Endothelial cell of umbilical vein (primary cell): ENCODE measurements around the gene PHOSPHO1. TPM values are rescaled to one million over a fixed set of nuclear protein-coding genes. Genes with fewer than 3 reads are reported as not detected.

Source experiments
- BruUV-seq: library from RNA; stranded (reverse); fragments of 400-500 nt; replicated peaks from 2 replicates; lab custom pipeline; 2021; lab: Mats Ljungman, UMichigan
- CTCF ChIA-PET: fragments of 300-600, 350-600 bp; sonication (Branson Sonifier 250); formaldehyde crosslinking; loops from one replicate; lab custom pipeline; 2021; ENCODE audit warnings: antibody characterized with exemption, inconsistent platforms; lab: Charles Lee
- POLR2A ChIA-PET: fragments of 300-600, 350-600 bp; sonication (Branson Sonifier 250); formaldehyde crosslinking; loops from one replicate; lab custom pipeline; 2021; ENCODE audit warnings: antibody characterized with exemption, inconsistent platforms; lab: Charles Lee
- DNase-seq: peaks from one replicate; pipeline ENCODE4 v3.0.0-alpha.2; 2011; ENCODE audit warnings: low read depth, low spot score
- FAIRE-seq: peaks from 2 replicates; lab custom pipeline; 2011; peaks lifted over from hg19 to GRCh38; lab: Jason Lieb, UNC
- H2AFZ ChIP-seq: 2 replicates; pipeline ENCODE4 v1.6.0; 2012; ENCODE audit warnings: low read depth, low read length, control low read depth, inconsistent platforms
- H3K27ac ChIP-seq: 2 replicates; pipeline ENCODE4 v1.5.1; 2011; ENCODE audit warnings: low read depth, mild to moderate bottlenecking, control low read depth, low read length, moderate library complexity; ENCODE audit not compliant: insufficient read depth
- H3K27me3 ChIP-seq, 2 experiments: 2 replicates each; pipeline versions ENCODE4 v1.6.0 to v1.6.1; 2011; ENCODE audit warnings: low read length in 2 of 2, mixed read lengths in 1 of 2; ENCODE audit not compliant: control insufficient read depth in 2 of 2, insufficient read depth in 2 of 2
- H3K36me3 ChIP-seq, 2 experiments: 2 replicates in 1 of 2; 3 replicates in 1 of 2; pipeline ENCODE4 v1.5.1; 2011; ENCODE audit warnings: low read length in 2 of 2, mild to moderate bottlenecking in 1 of 2, moderate library complexity in 1 of 2; ENCODE audit not compliant: control insufficient read depth in 2 of 2, insufficient read depth in 2 of 2; ENCODE audit errors: extremely low read depth in 1 of 2
- H3K4me1 ChIP-seq: 3 replicates; pipeline ENCODE4 v1.5.1; 2011; ENCODE audit warnings: mild to moderate bottlenecking, low read length; ENCODE audit not compliant: control insufficient read depth, insufficient read depth; ENCODE audit errors: extremely low read depth
- H3K4me2 ChIP-seq: 2 replicates; pipeline ENCODE4 v1.6.1; 2011; ENCODE audit warnings: low read length, control low read depth, mixed read lengths; ENCODE audit not compliant: insufficient read depth
- H3K4me3 ChIP-seq, 3 experiments: fragments of 200-600 bp in 1 of 3; sonication (generic), shearing (Covaris generic) in 1 of 3; replicated peaks in 1 of 3; 2 replicates each; pipeline ENCODE4 v1.5.1; 2011 to 2016; ENCODE audit warnings: control low read depth in 3 of 3, low read length in 3 of 3, mild to moderate bottlenecking in 2 of 3, inconsistent platforms in 1 of 3, low read depth in 1 of 3, moderate library complexity in 1 of 3; ENCODE audit not compliant: insufficient read depth in 1 of 3
- H3K79me2 ChIP-seq: 2 replicates; pipeline ENCODE4 v1.6.0; 2012; ENCODE audit warnings: low read length, inconsistent platforms; ENCODE audit not compliant: control insufficient read depth, insufficient read depth
- H3K9ac ChIP-seq: replicated peaks from 2 replicates; pipeline ENCODE3; 2011; ENCODE audit warnings: low read length, control low read depth; ENCODE audit not compliant: insufficient read depth; ENCODE audit errors: extremely low read depth
- H3K9me1 ChIP-seq: replicated peaks from 3 replicates; pipeline ENCODE4 v1.6.0; 2011; ENCODE audit warnings: mild to moderate bottlenecking, low read length; ENCODE audit not compliant: control insufficient read depth, insufficient read depth; ENCODE audit errors: extremely low read depth
- H3K9me3 ChIP-seq: replicated peaks from 2 replicates; pipeline ENCODE4 v1.5.1; 2012; ENCODE audit warnings: low read length, inconsistent platforms; ENCODE audit not compliant: control insufficient read depth, insufficient read depth
- H4K20me1 ChIP-seq: replicated peaks from 2 replicates; pipeline ENCODE3; 2011; ENCODE audit warnings: mild to moderate bottlenecking, low read length; ENCODE audit not compliant: control insufficient read depth, insufficient read depth; ENCODE audit errors: extremely low read depth
- CTCF ChIP-seq, 2 donors: IDR thresholded peaks; 1 replicate in 1 of 2; 2 replicates in 1 of 2; pipeline ENCODE4 v1.5.1; 2011; ENCODE audit warnings: low read length in 2 of 2, mild to moderate bottlenecking in 2 of 2, moderate library complexity in 2 of 2, control low read depth in 1 of 2, inconsistent platforms in 1 of 2, low read depth in 1 of 2; ENCODE audit not compliant: insufficient read depth in 1 of 2; ENCODE audit errors: extremely low read depth in 1 of 2
- EZH2 ChIP-seq: IDR thresholded peaks from 2 replicates; pipeline ENCODE4 v1.6.1; 2012; ENCODE audit warnings: borderline replicate concordance, low read depth, mild to moderate bottlenecking, moderate library complexity, low read length, inconsistent platforms; ENCODE audit not compliant: severe bottlenecking
- GATA2 ChIP-seq: IDR thresholded peaks from 2 replicates; pipeline ENCODE4 v1.7.0; 2011; ENCODE audit warnings: low read depth, mild to moderate bottlenecking, moderate library complexity, mixed read lengths, low read length; ENCODE audit not compliant: insufficient read length, insufficient read depth
- JUN ChIP-seq: IDR thresholded peaks from 2 replicates; pipeline ENCODE4 v1.6.1; 2011; ENCODE audit warnings: borderline replicate concordance, low read depth; ENCODE audit not compliant: insufficient read length, insufficient read depth
- MYC ChIP-seq: IDR thresholded peaks from one replicate; pipeline ENCODE4 v1.6.1; 2011; ENCODE audit warnings: mild to moderate bottlenecking, low read depth, low read length
- POLR2AphosphoS5 ChIP-seq: IDR thresholded peaks from 2 replicates; pipeline ENCODE4 v1.6.1; 2012; ENCODE audit warnings: low read depth, mild to moderate bottlenecking, control low read depth, low read length, moderate library complexity; ENCODE audit not compliant: insufficient read depth
- dilution Hi-C: fragments of 300-500 bp; cut with MboI; formaldehyde crosslinking; loops from one replicate; pipeline ENCODE4 v1.15.0; 2019; ENCODE audit warnings: low sequenced_read_pairs; ENCODE audit not compliant: extremely low pct_ligation_motif_present
- intact Hi-C: fragments of 100-400 bp; cut with micrococcal nuclease; formaldehyde crosslinking; loops from one replicate; pipeline ENCODE4 v1.10.0; 2022
- polyA plus RNA-seq, 4 experiments: library from polyadenylated mRNA; depleted of rRNA in 3 of 4; stranded (reverse) in 3 of 4; unstranded in 1 of 4; fragments of >200 nt; gene quantifications; 2 replicates each; pipeline versions ENCODE4 v1.2.1 to v1.2.3, GENCODE V29; 2011 to 2012; ENCODE audit warnings: missing spikeins in 1 of 4
- total RNA-seq: library from RNA; stranded (reverse); gene quantifications from 2 replicates; pipeline ENCODE4 v1.2.3, GENCODE V29; 2021
- TF ChIP-seq, protein P1 (sequence below): IDR thresholded peaks from 2 replicates; pipeline ENCODE4 v1.6.1; 2011; ENCODE audit not compliant: insufficient read depth, insufficient read length

Gene PHOSPHO1
- total and polyA plus RNA-seq, 2 donors (not counting 3 experiments of a cell fraction or from before 2014, with no cell fraction given), result 0.23 TPM; not detected in 1

DNA sequence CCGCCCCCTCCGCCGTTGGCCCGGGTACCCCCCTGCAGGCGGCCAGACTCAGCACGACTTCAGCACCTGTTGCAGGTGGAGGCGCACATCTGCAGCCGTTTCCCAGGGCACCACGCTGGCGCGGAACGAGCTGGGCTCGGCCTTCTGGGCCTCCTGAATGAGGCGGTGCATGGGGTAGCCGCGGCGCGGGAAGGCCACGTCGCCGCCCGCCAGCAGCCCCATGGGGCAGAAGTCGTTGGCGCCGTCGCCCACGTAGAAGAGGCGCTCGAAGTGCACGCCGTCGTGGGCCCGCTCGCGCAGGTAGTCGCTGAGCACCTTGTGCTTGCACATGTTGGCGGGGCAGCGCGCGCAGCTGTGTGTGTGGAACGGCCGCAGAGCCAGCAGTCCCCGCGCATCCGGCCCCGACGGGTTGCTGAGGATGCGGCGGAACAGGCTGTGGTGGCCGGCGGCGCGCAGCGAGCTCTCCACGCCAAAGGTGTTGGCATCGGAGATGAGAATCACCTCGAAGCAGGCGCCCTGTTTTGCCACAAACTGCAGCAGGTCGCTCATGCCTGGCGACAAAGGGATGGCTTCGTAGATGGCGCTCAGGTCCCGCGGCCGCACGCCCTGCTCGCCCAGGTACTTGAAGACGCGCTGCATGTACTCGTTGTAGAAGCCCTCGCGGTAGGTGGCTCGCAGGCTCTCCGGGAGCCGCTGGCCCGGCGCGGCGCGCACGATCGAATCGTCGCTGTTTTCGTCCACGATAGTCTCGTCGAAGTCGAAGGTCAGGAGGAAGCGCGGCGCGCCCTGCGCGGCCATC is 6.2 kb downstream of the PHOSPHO1 start:
- TF ChIP-seq EZH2 (peak; percentile 68), GATA2 (no peak), POLR2AphosphoS5 (peak; percentile 49)
- TF ChIP-seq, protein P1, sequence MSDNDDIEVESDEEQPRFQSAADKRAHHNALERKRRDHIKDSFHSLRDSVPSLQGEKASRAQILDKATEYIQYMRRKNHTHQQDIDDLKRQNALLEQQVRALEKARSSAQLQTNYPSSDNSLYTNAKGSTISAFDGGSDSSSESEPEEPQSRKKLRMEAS, result no peak
- Histone ChIP-seq H3K4me2 (peak overlapping the region; percentile 25), H4K20me1 (no peaks in the 10 kb centered on the region), H2AFZ (no peak overlapping the region), H3K27me3 (peaks cover 16 to 22% of the 10 kb centered on the region in 2 experiments), H3K9me3 (no peaks in the 10 kb centered on the region), H3K9ac (no peak overlapping the region), H3K4me3 (peak overlapping the region in 1 of 3 experiments; percentile 2), H3K36me3 (peaks cover 0 to 9% of the 10 kb centered on the region in 2 experiments), H3K79me2 (no peaks in the 10 kb centered on the region), H3K4me1 (peaks cover 11% of the 10 kb centered on the region), H3K9me1 (no peaks in the 10 kb centered on the region), H3K27ac (no peak overlapping the region)
- ChIA-PET CTCF (interaction anchor here (0.7 to 13.3 kb wide), 9 partner anchors 9 to 66 kb away, joined by 3 to 212 read pairs (median 10); partner anchors contain the start of genes ABI3 and GNGT2), POLR2A (no interaction called here)
- intact Hi-C loops, result no loop called here
- DNase-seq, result no peak
- BruUV-seq, result no TSS peak
- dilution Hi-C loops, result no loop called here
- no peak for FAIRE-seq

DNA sequence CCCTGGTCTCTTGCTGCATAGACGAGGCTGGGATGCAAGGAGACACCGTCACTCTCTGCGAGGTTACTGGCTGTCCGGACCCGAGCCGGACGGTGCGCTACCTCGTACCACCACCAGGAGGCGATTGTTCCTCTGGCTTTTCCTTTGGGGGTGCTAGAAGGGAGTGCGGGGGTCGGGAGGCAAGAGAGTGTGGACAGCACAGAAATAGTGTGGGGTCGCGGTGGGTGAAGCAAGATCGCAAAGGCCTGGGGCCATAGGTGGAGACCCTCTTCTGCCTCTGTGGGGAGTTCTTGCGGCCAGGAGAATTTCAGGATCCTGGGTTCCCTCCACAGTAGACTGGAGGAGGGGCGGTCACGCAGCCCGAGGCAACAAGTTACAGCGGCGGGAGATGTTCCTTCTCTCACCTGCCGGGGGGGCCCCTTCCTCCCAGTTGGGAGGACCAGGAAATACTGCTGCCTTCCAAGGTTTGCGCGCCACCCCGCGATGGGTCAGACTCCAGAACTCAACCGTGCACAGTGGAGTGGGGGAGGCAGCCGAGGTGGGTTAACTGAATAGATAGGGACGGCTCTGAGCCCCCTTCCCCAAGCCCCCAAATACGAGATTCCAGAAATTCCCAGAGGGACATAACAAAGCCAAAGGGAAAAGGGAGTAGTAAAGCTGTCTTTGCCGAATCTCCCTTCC is 6.9 kb downstream of the PHOSPHO1 start:
- Histone ChIP-seq H3K27ac (no peak overlapping the region), H3K9me3 (no peaks in the 10 kb centered on the region), H3K9ac (no peak overlapping the region), H3K9me1 (no peaks in the 10 kb centered on the region), H3K79me2 (no peaks in the 10 kb centered on the region), H4K20me1 (no peaks in the 10 kb centered on the region), H3K4me2 (peak overlapping the region; percentile 25), H3K36me3 (peaks cover 2 to 15% of the 10 kb centered on the region in 2 experiments), H3K4me3 (no peak overlapping the region), H3K4me1 (peaks cover 11% of the 10 kb centered on the region), H2AFZ (no peak overlapping the region), H3K27me3 (peaks cover 16 to 22% of the 10 kb centered on the region in 2 experiments)
- ChIA-PET CTCF (interaction anchor here (0.7 to 13.3 kb wide), 8 partner anchors 9 to 67 kb away, joined by 3 to 212 read pairs (median 11); partner anchors contain the start of genes ABI3 and GNGT2), POLR2A (no interaction called here)
- dilution Hi-C loops, result no loop called here
- no TSS peak for BruUV-seq
- intact Hi-C loops, result no loop called here
- FAIRE-seq (peak; percentile 80), DNase-seq (no peak)
- TF ChIP-seq MYC (no peak), CTCF (IDR thresholded peaks at IDR 0.05; ENCODE audit: extremely low read depth in 1 of 2, insufficient read depth in 1 of 2, low read depth in 1 of 2, low read length in 2 of 2) (peak; percentile 78 to 83), JUN (no peak), POLR2AphosphoS5 (no peak)
